H1 (cell line): ENCODE data around the gene AGTR1.

Source experiments
- CEBPB ChIP-seq: IDR thresholded peaks from 2 replicates; pipeline ENCODE4 v1.6.1; 2012; ENCODE audit warnings: low read depth, low read length
- CTCF ChIP-seq, 3 experiments: IDR thresholded peaks; 1 replicate in 2 of 3; 2 replicates in 1 of 3; pipeline versions ENCODE4 v1.5.1 to v1.6.1; 2011; ENCODE audit warnings: low read length in 3 of 3, mild to moderate bottlenecking in 3 of 3, inconsistent platforms in 2 of 3, low read depth in 1 of 3, moderate library complexity in 1 of 3; ENCODE audit not compliant: insufficient read depth in 1 of 3; ENCODE audit errors: control extremely low read depth in 1 of 3
- EGR1 ChIP-seq: IDR thresholded peaks from 2 replicates; pipeline ENCODE4 v1.6.1; 2011; ENCODE audit warnings: low read depth, low read length, borderline replicate concordance
- EZH2 ChIP-seq: fragments of 200-600 bp; sonication (generic); IDR thresholded peaks from 2 replicates; pipeline ENCODE4 v1.7.1; 2012; ENCODE audit warnings: low read depth, mild to moderate bottlenecking, moderate library complexity, low read length, inconsistent platforms; ENCODE audit not compliant: severe bottlenecking
- GTF2F1 ChIP-seq: IDR thresholded peaks from 2 replicates; pipeline ENCODE4 v1.6.1; 2012; ENCODE audit warnings: low read depth, low read length, improper control_type of control experiment, borderline replicate concordance
- JUND ChIP-seq: IDR thresholded peaks from 2 replicates; pipeline ENCODE4 v1.6.1; 2011; ENCODE audit warnings: mild to moderate bottlenecking, improper control_type of control experiment, low read length
- PHF8 ChIP-seq: fragments of 200-600 bp; sonication (generic); conservative IDR thresholded peaks from 2 replicates; pipeline ENCODE4 v1.7.1; 2012; ENCODE audit warnings: low read depth, mild to moderate bottlenecking, inconsistent platforms, low read length, moderate library complexity
- POLR2A ChIP-seq, 2 experiments: IDR thresholded peaks; 1 replicate in 1 of 2; 2 replicates in 1 of 2; pipeline ENCODE4 v1.6.1; 2011; ENCODE audit warnings: low read depth in 2 of 2, low read length in 2 of 2, mild to moderate bottlenecking in 2 of 2; ENCODE audit errors: control extremely low read depth in 1 of 2
- SAP30 ChIP-seq: fragments of 300-600 bp; sonication (generic); IDR thresholded peaks from 2 replicates; pipeline ENCODE4 v1.7.1; 2012; ENCODE audit warnings: low read length, moderate library complexity, mild to moderate bottlenecking, inconsistent platforms; ENCODE audit not compliant: insufficient read depth, insufficient replicate concordance
- TAF1 ChIP-seq: IDR thresholded peaks from 2 replicates; pipeline ENCODE4 v1.6.1; 2011; ENCODE audit warnings: mild to moderate bottlenecking, low read depth, low read length
- TCF12 ChIP-seq: IDR thresholded peaks from 2 replicates; pipeline ENCODE4 v1.6.1; 2011; ENCODE audit warnings: low read depth, mild to moderate bottlenecking, low read length

- TF ChIP-seq TCF12 (no peak), EGR1 (no peak), CTCF (IDR thresholded peaks at IDR 0.05; ENCODE audit: control extremely low read depth in 1 of 3, insufficient read depth in 1 of 3, low read depth in 1 of 3, low read length in 3 of 3) (peak in 2 of 3 experiments; percentile 15 to 16; a peak in 2 of 4 replicates), CEBPB (no peak), SAP30 (no peak), EZH2 (no peak), POLR2A (IDR thresholded peaks at IDR 0.05; ENCODE audit: control extremely low read depth in 1 of 2, low read depth in 2 of 2, low read length in 2 of 2) (no peak), TAF1 (no peak), GTF2F1 (no peak), PHF8 (no peak), JUND (no peak)
Observed at GRCh38 chr3:148718982-148719862, 21.5 kb downstream of the AGTR1 start.
